Upper lobe of left lung (tissue), 6 donors: ENCODE results near the gene NADK2. TPM values are rescaled to one million over a fixed set of nuclear protein-coding genes. Genes with fewer than 3 reads are reported as not detected.

Source experiments
- ATAC-seq, 2 donors: fragments of 200-7000 bp; cut with Tn5 transposase; one replicate each; pipeline ENCODE4 v1.9.1; 2022; ENCODE audit warnings: mild to moderate bottlenecking in 2 of 2, moderate library complexity in 2 of 2; ENCODE audit not compliant: low FRiP score in 2 of 2
- DNase-seq, 2 donors: peaks; one replicate each; pipeline ENCODE4 v3.0.0-alpha.2; 2019 to 2020
- H3K27ac ChIP-seq, 4 donors: fragments of 200-600 bp; sonication (generic); one replicate each; pipeline ENCODE4 v1.5.1; 2016 to 2019
- H3K27me3 ChIP-seq, 4 donors: fragments of 200-600 bp; sonication (generic); one replicate each; pipeline ENCODE4 v1.5.1; 2017 to 2019
- H3K36me3 ChIP-seq, 4 donors: fragments of 200-600 bp; sonication (generic); one replicate each; pipeline ENCODE4 v1.5.1; 2016 to 2019
- H3K4me1 ChIP-seq, 4 donors: fragments of 200-600 bp; sonication (generic); one replicate each; pipeline ENCODE4 v1.5.1; 2018 to 2019
- H3K4me3 ChIP-seq, 4 donors: fragments of 200-600 bp; sonication (generic); one replicate each; pipeline ENCODE4 v1.5.1; 2017 to 2019; ENCODE audit warnings: mild to moderate bottlenecking in 2 of 4, moderate library complexity in 1 of 4
- H3K9me3 ChIP-seq, 4 donors: fragments of 200-600 bp; sonication (generic); one replicate each; pipeline ENCODE4 v1.5.1; 2018 to 2019
- CTCF ChIP-seq, 6 experiments: fragments of 450-650 bp in 4 of 6; fragments of 200-600 bp in 2 of 6; sonication (generic) in 2 of 6; IDR thresholded peaks; one replicate each; pipeline ENCODE4 v1.5.1; 2016 to 2019; ENCODE audit warnings: antibody characterized with exemption in 6 of 6
- EP300 ChIP-seq, 4 donors: sonication (generic); formaldehyde crosslinking; IDR thresholded peaks; one replicate each; pipeline ENCODE4 v1.5.1; 2017; ENCODE audit warnings: antibody characterized with exemption in 4 of 4, control low read depth in 2 of 4
- POLR2A ChIP-seq, 4 donors: fragments of 450-650 bp; IDR thresholded peaks; one replicate each; pipeline ENCODE4 v1.5.1; 2016 to 2017; ENCODE audit warnings: antibody characterized with exemption in 4 of 4, mild to moderate bottlenecking in 2 of 4
- POLR2AphosphoS5 ChIP-seq, 2 donors: sonication (generic); formaldehyde crosslinking; IDR thresholded peaks; one replicate each; pipeline ENCODE4 v1.5.1; 2017; ENCODE audit warnings: antibody characterized with exemption in 2 of 2
- WGBS, 2 donors: methylation state at CpG; one replicate each; pipeline ENCODE4 v1.1.5; 2017 to 2018; 5-methylcytosine and 5-hydroxymethylcytosine counted together
- total RNA-seq, 6 donors: library from RNA; depleted of rRNA in 4 of 6; stranded (reverse); fragments of >200 nt in 4 of 6; gene quantifications; one replicate each; pipeline versions ENCODE4 v1.1.0 to v1.2.1, GENCODE V29; 2016 to 2021
- donor health status: DM: no; HTN: no; CAD: no; lungs with moderate emphysema.
- donor health status: DM: no; HTN: yes; CAD: no; lungs with severe emphysema.

NADK2 gene
- total RNA-seq, 6 donors from 2014 or later: 12.6 to 39.6 (median 19.9) TPM

GRCh38 chr5:36181774-36182173 lies 60.0 kb downstream of the NADK2 start:
- Histone ChIP-seq H3K4me1 (no peaks in the 10 kb centered on the region), H3K36me3 (peaks cover 3 to 54% (median 5%) of the 10 kb centered on the region in 4 donors), H3K27ac (no peak overlapping the region), H3K9me3 (no peaks in the 10 kb centered on the region), H3K4me3 (no peak overlapping the region), H3K27me3 (no peaks in the 10 kb centered on the region)
- TF ChIP-seq CTCF (IDR thresholded peaks at IDR 0.05): no peak
- TF ChIP-seq POLR2A (IDR thresholded peaks at IDR 0.05): no peak
- TF ChIP-seq EP300 (IDR thresholded peaks at IDR 0.05): no peak
- TF ChIP-seq POLR2AphosphoS5 (IDR thresholded peaks at IDR 0.05): no peak
- ATAC-seq: no peak
- WGBS, 2 donors: 79 to 82% methylated on average over 2 of the region's 2 CpGs
- no peak for DNase-seq

GRCh38 chr5:36180556-36181350 lies 61.0 kb downstream of the NADK2 start:
- DNase-seq (no peak), ATAC-seq (no peak)
- no peak for TF ChIP-seq EP300 (IDR thresholded peaks at IDR 0.05)
- no peak for TF ChIP-seq POLR2A (IDR thresholded peaks at IDR 0.05)
- no peak for TF ChIP-seq CTCF (IDR thresholded peaks at IDR 0.05)
- no peak for TF ChIP-seq POLR2AphosphoS5 (IDR thresholded peaks at IDR 0.05)
- H3K36me3 ChIP-seq: peaks cover 3 to 54% (median 5%) of the 10 kb centered on the region in 4 donors
- H3K27ac ChIP-seq: no peak overlapping the region
- H3K9me3 ChIP-seq: no peaks in the 10 kb centered on the region
- 76 to 86% methylated on average over 2 of the region's 2 CpGs for WGBS, 2 donors
- no peak overlapping the region for H3K4me3 ChIP-seq
- H3K4me1 ChIP-seq: no peaks in the 10 kb centered on the region
- no peaks in the 10 kb centered on the region for H3K27me3 ChIP-seq

DNA sequence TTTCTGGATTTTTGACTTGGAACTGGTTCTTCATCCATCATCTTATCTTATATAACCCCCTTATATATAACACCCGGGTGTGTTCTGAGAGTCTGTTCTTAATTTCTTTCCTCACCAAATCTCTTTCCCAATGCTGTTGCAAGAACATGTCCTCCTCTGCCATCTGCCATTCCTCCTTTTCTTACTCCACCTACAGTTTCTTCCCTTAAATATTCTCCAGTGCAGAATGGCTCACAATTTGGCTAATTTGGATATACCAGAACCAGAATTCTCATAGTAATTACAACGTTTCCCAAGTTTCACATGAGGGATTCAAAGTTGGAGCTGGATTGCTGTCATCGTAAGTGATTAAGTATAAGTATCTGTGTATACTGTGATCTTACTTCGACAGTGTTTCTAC lies 61.8 kb downstream of the NADK2 start:
- Histone ChIP-seq H3K27ac (no peak overlapping the region), H3K4me3 (no peak overlapping the region), H3K4me1 (no peaks in the 10 kb centered on the region), H3K27me3 (no peaks in the 10 kb centered on the region), H3K9me3 (no peaks in the 10 kb centered on the region), H3K36me3 (peaks cover 3 to 54% (median 5%) of the 10 kb centered on the region in 4 donors)
- no peak for DNase-seq
- TF ChIP-seq CTCF (IDR thresholded peaks at IDR 0.05) (no peak), POLR2AphosphoS5 (IDR thresholded peaks at IDR 0.05) (no peak), EP300 (IDR thresholded peaks at IDR 0.05) (no peak), POLR2A (IDR thresholded peaks at IDR 0.05) (no peak)
- WGBS, 2 donors: 81 to 82% methylated on average over 4 of the region's 4 CpGs
- no peak for ATAC-seq

- 94 to 95% methylated on average over 3 of the region's 3 CpGs for WGBS, 2 donors
Observed at GRCh38 chr5:36178524-36178890, 63.2 kb downstream of the NADK2 start.

More at GRCh38 chr5:36178524-36178890, 63.2 kb downstream of the NADK2 start:
- H3K4me3 ChIP-seq: no peak overlapping the region
- ATAC-seq (no peak), DNase-seq (no peak)
- H3K36me3 ChIP-seq: peaks cover 3 to 57% (median 5%) of the 10 kb centered on the region in 4 donors
- H3K4me1 ChIP-seq: no peaks in the 10 kb centered on the region
- H3K27me3 ChIP-seq: no peaks in the 10 kb centered on the region
- no peak overlapping the region for H3K27ac ChIP-seq
- TF ChIP-seq CTCF (IDR thresholded peaks at IDR 0.05) (no peak), EP300 (IDR thresholded peaks at IDR 0.05) (no peak), POLR2AphosphoS5 (IDR thresholded peaks at IDR 0.05) (no peak), POLR2A (IDR thresholded peaks at IDR 0.05) (no peak)
- H3K9me3 ChIP-seq: no peaks in the 10 kb centered on the region
